SK-N-SH (cell line): ENCODE measurements around the gene KLHL42.

Experiments used
- CTCF ChIP-seq: fragments of 200-600 bp; sonication (generic); IDR thresholded peaks from 2 replicates; pipeline ENCODE4 v1.6.1; 2017; ENCODE audit warnings: antibody characterized with exemption, mild to moderate bottlenecking, moderate library complexity
- EP300 ChIP-seq, 2 experiments: IDR thresholded peaks; 2 replicates each; pipeline versions ENCODE4 v1.4.0 to v1.6.1; 2012; ENCODE audit warnings: borderline replicate concordance in 1 of 2, low read depth in 1 of 2, low read length in 1 of 2
- EZH2phosphoT487 ChIP-seq: fragments of 200-600 bp; sonication (generic); IDR thresholded peaks from 2 replicates; pipeline ENCODE4 v1.6.1; 2017; ENCODE audit warnings: low read depth, mixed run types, mild to moderate bottlenecking, antibody characterized with exemption, moderate library complexity, borderline replicate concordance
- POLR2AphosphoS5 ChIP-seq: IDR thresholded peaks from 2 replicates; pipeline ENCODE4 v1.6.1; 2012; ENCODE audit warnings: low read depth, low read length

DNA sequence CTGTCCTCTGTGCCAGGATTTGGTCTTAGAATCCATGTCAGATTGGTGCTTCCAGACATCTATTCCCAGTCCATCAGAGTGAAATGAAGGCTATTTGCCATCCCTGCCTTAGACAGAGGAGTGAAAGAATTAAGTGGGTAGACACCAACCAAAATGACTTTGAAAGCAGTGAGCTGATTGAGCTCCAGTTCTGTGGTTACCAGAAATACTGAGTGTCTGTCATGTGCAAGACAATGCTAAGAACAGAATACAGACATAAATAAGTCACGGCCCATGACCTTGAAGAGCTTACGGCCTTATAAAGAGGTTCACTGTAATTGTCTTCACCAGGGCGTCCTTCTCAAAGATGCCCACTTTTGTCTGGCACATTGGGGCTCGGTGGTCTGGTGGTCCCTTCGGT is 21.6 kb downstream of the KLHL42 start:
- TF ChIP-seq CTCF (no peak), EP300 (IDR thresholded peaks at IDR 0.05; ENCODE audit: borderline replicate concordance in 1 of 2, low read depth in 1 of 2, low read length in 1 of 2) (no peak), EZH2phosphoT487 (no peak), POLR2AphosphoS5 (no peak)
